Duodenal mucosa (tissue), 2 donors: Measurements from ENCODE around the gene TUT7.
"Not testable (repeated sequence)": the region's sequence is repeated elsewhere in the genome, so short reads cannot be mapped to it uniquely, and the experiment has no call there.

Source experiments
- H3K27ac ChIP-seq: one replicate; pipeline ENCODE4 v1.7.0; 2013; ENCODE audit warnings: low read depth, low read length
- H3K27me3 ChIP-seq, 2 donors: one replicate each; pipeline ENCODE4 v1.7.0; 2013; ENCODE audit warnings: low read length in 2 of 2, control low read depth in 1 of 2; ENCODE audit not compliant: insufficient read depth in 2 of 2, control insufficient read depth in 1 of 2
- H3K36me3 ChIP-seq, 2 donors: one replicate each; pipeline ENCODE4 v1.7.0; 2013; ENCODE audit warnings: low read length in 2 of 2, control low read depth in 1 of 2; ENCODE audit not compliant: insufficient read depth in 2 of 2, control insufficient read depth in 1 of 2
- H3K4me1 ChIP-seq, 2 donors: one replicate each; pipeline ENCODE4 v1.7.0; 2013; ENCODE audit warnings: low read length in 2 of 2, control low read depth in 1 of 2; ENCODE audit not compliant: insufficient read depth in 2 of 2, control insufficient read depth in 1 of 2
- H3K4me3 ChIP-seq, 2 donors: one replicate each; pipeline ENCODE4 v1.7.0; 2013; ENCODE audit warnings: low read length in 2 of 2, low read depth in 1 of 2
- H3K9ac ChIP-seq, 2 donors: one replicate each; pipeline ENCODE4 v1.7.0; 2013; ENCODE audit warnings: low read length in 2 of 2, low read depth in 1 of 2
- H3K9me3 ChIP-seq, 2 donors: one replicate each; pipeline ENCODE4 v1.7.0; 2013; ENCODE audit warnings: low read length in 2 of 2, control low read depth in 1 of 2; ENCODE audit not compliant: control insufficient read depth in 1 of 2

TUT7 gene

GRCh38 chr9:86329649-86330048 lies 24.6 kb downstream of the TUT7 start:
- Histone ChIP-seq H3K36me3 (peaks cover 40 to 76% of the 10 kb centered on the region in 2 donors), H3K27ac (no peak overlapping the region), H3K9ac (no peak overlapping the region), H3K4me3 (no peak overlapping the region), H3K27me3 (no peaks in the 10 kb centered on the region), H3K4me1 (no peaks in the 10 kb centered on the region), H3K9me3 (no peaks in the 10 kb centered on the region)

- H3K27ac ChIP-seq: no peak overlapping the region
- peaks cover 44 to 78% of the 10 kb centered on the region in 2 donors for H3K36me3 ChIP-seq
- H3K9ac ChIP-seq: no peak overlapping the region
- no peaks in the 10 kb centered on the region for H3K4me1 ChIP-seq
- no peaks in the 10 kb centered on the region for H3K27me3 ChIP-seq
- H3K4me3 ChIP-seq: no peak overlapping the region
- no peaks in the 10 kb centered on the region for H3K9me3 ChIP-seq
These were observed 26.1 kb downstream of the TUT7 start for GRCh38 chr9:86328156-86328555.

GRCh38 chr9:86326536-86326935 lies 27.7 kb downstream of the TUT7 start:
- Histone ChIP-seq H3K9me3 (no peaks in the 10 kb centered on the region), H3K4me3 (no peak overlapping the region), H3K9ac (no peak overlapping the region), H3K27me3 (no peaks in the 10 kb centered on the region), H3K4me1 (no peaks in the 10 kb centered on the region), H3K27ac (no peak overlapping the region), H3K36me3 (peaks cover 57 to 88% of the 10 kb centered on the region in 2 donors)

- Histone ChIP-seq H3K4me3 (no peak overlapping the region), H3K36me3 (peaks cover 59 to 90% of the 10 kb centered on the region in 2 donors)
These were observed 29.3 kb downstream of the TUT7 start for GRCh38 chr9:86324901-86325300.

GRCh38 chr9:86324308-86324707 lies 29.9 kb downstream of the TUT7 start:
- no peaks in the 10 kb centered on the region for H3K27me3 ChIP-seq

More at GRCh38 chr9:86324901-86325300, 29.3 kb downstream of the TUT7 start:
- H3K9me3 ChIP-seq: no peaks in the 10 kb centered on the region
- H3K27me3 ChIP-seq: no peaks in the 10 kb centered on the region
- no peaks in the 10 kb centered on the region for H3K4me1 ChIP-seq
- H3K9ac ChIP-seq: no peak overlapping the region
- no peak overlapping the region for H3K27ac ChIP-seq

GRCh38 chr9:86322973-86323644 lies 31.1 kb downstream of the TUT7 start:
- peaks cover 65 to 93% of the 10 kb centered on the region in 2 donors for H3K36me3 ChIP-seq

More at GRCh38 chr9:86324308-86324707, 29.9 kb downstream of the TUT7 start:
- no peaks in the 10 kb centered on the region for H3K4me1 ChIP-seq
- no peak overlapping the region for H3K4me3 ChIP-seq
- H3K27ac ChIP-seq: no peak overlapping the region
- no peak overlapping the region for H3K9ac ChIP-seq
- H3K36me3 ChIP-seq: peaks cover 56 to 90% of the 10 kb centered on the region in 2 donors
- no peaks in the 10 kb centered on the region for H3K9me3 ChIP-seq

GRCh38 chr9:86321373-86321772 lies 32.8 kb downstream of the TUT7 start:
- Histone ChIP-seq H3K9me3 (no peaks in the 10 kb centered on the region), H3K4me3 (no peak overlapping the region), H3K27ac (no peak overlapping the region), H3K36me3 (peaks cover 54 to 88% of the 10 kb centered on the region in 2 donors), H3K27me3 (no peaks in the 10 kb centered on the region), H3K9ac (no peak overlapping the region), H3K4me1 (no peaks in the 10 kb centered on the region)

More at GRCh38 chr9:86322973-86323644, 31.1 kb downstream of the TUT7 start:
- no peaks in the 10 kb centered on the region for H3K27me3 ChIP-seq
- H3K4me1 ChIP-seq: no peaks in the 10 kb centered on the region
- H3K27ac ChIP-seq: no peak overlapping the region
- no peak overlapping the region for H3K4me3 ChIP-seq
- H3K9me3 ChIP-seq: no peaks in the 10 kb centered on the region
- H3K9ac ChIP-seq: no peak overlapping the region

GRCh38 chr9:86318187-86318586 lies 36.0 kb downstream of the TUT7 start:
- no peak overlapping the region for H3K27ac ChIP-seq
- H3K4me3 ChIP-seq: no peak overlapping the region
- peaks cover 54 to 88% of the 10 kb centered on the region in 2 donors for H3K36me3 ChIP-seq
- no peaks in the 10 kb centered on the region for H3K9me3 ChIP-seq
- no peak overlapping the region for H3K9ac ChIP-seq
- H3K27me3 ChIP-seq: no peaks in the 10 kb centered on the region
- no peaks in the 10 kb centered on the region for H3K4me1 ChIP-seq

- Histone ChIP-seq H3K36me3 (peaks cover 46 to 72% of the 10 kb centered on the region in 2 donors), H3K4me1 (no peaks in the 10 kb centered on the region), H3K9me3 (no peaks in the 10 kb centered on the region), H3K27me3 (no peaks in the 10 kb centered on the region), H3K9ac (no peak overlapping the region), H3K4me3 (no peak overlapping the region), H3K27ac (no peak overlapping the region)
These were observed 39.1 kb downstream of the TUT7 start for GRCh38 chr9:86315078-86315477.

GRCh38 chr9:86312959-86313358 lies 41.3 kb downstream of the TUT7 start:
- H3K27me3 ChIP-seq, H3K4me3 ChIP-seq, H3K9me3 ChIP-seq, H3K4me1 ChIP-seq, H3K27ac ChIP-seq, H3K9ac ChIP-seq: not testable (repeated sequence)
- H3K36me3 ChIP-seq: peaks cover 56 to 73% of the 10 kb centered on the region in 2 donors
